ENCODE results near the gene CABP4.

The CABP4 gene

DNA sequence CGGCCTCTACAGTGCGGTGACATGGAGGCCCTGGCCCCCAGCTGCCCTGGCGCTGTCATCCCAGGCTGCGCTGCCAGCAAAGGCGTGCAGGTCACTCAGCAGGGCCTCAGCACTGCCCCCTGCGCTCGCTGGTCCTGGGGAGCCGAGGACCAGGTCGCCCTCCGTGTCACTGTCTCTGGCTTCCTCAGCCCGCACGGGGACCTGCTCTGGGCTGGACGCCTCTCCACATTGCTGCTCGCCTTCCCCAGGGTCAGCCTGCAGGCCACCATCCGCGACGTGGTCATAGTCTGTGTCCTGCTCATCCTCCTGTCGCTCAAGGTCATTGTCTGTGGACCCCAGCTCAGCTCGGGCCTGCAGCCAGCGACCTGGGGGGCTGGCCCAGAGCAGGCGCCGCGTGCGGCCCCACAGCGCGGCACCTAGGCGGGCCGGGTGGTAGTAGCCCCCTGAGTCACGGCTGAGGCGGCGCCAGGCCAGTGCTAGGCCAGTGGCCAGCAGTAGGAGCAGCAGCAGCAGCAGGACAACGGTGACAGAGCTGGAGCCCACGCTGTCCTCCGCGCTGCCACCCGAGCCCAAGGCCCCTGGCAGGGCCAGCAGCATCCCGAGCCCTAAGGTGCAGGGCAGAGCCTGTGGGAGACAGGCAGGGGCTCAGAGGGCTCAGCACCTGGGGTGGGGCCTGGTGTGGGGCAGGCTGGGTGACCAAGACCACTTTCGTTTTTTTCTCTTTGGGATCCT is 19.3 kb upstream of the CABP4 start:
- no peak for DNase-seq (ENCODE audit: low read depth in 2 of 3, low spot score in 1 of 3)

DNA sequence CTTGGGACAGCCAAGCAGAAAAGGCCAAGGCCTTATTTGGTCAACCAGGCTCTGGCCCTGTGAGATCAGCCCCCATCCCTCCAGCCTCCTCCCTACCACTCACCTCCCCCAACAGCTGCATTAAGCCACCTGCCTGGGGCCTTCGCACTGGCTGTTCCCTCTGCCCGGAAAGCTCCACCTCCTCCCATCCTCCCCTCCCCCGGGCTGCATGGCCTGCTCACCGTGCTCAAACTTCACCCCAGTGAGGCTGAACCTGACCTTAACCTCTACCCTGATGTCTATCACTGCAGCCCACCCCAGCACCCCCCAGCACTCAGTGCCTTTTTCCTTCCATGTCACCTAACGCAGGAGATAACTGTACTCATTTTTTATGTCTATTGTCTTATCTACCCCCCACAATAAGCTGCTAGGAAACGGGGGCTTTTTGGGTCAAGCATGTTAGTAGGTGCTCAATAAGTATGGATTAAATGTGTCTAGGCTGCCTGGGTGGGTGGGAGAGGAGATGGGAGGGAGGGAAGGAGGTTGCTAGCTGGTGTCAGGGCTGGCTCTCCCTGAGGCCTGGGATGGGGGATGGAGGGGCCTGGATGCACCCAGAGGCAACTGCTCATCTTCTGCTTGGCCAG is 18.6 kb upstream of the CABP4 start:
- peak; percentile 73 to 80 (median 74) for DNase-seq (ENCODE audit: low read depth in 2 of 3, low spot score in 1 of 3)

DNA sequence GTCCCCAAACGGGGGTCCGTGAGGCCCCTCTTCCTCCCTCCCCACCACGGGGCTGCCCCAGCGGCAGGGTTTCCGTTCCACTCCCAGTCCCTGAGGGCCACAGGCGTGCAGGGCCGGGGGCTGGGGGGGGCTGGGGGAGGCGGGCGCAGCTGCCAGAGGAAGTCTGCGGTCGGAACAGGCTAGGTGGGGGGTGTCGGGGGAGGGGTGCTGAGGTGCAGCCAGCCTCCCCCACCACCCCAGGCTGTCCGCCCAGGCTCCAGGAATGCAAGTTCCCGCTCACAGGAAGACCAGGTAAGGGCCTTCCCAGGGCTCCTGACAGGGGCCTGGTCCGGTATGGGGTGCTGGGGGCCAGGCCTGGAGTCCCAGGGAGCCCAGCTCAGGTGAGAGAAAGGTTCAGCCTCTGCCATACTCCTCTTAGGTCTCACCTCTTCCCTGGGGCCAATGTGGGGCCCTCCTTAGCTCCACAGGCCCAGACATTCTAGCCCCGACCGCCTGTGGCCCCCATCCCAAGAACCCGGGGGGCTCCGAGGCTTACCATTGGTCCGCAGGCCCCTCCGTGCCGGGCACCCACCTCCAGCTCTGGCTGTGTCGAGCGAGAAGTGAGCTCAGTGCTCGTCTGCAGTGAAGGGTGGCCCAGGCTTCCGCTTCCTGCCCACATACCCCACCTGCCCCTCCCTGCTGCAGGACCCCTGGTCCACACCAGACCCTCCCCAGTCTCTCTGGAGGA is 17.9 kb upstream of the CABP4 start, which contains the start of gene PTPRCAP:
PTPRCAP (minus strand) TSS at position 601 of the 727 bp plus-strand sequence; CDS start at position 538, 63 bp downstream.
- DNase-seq (ENCODE audit: low read depth in 2 of 3, low spot score in 1 of 3), result no peak

DNA sequence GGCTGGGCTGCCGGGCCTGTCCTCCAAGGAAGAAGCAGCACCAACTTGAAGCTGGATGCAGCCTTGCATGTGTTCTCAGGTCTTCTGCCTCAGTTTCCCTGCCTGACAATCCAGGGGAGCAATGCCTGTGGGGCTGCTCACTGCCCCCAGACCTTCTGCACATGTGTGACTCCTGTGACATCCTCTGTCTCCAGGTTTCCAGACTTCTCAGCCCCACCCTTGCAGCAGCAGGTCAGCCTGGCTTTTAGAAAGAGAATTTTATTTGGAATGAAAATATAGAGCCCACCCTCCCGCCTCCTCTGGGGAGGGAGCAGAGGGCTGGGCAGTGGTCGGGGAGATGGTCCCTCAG is 17.4 kb upstream of the CABP4 start:
- DNase-seq (ENCODE audit: low read depth in 2 of 3, low spot score in 1 of 3), result no peak

DNA sequence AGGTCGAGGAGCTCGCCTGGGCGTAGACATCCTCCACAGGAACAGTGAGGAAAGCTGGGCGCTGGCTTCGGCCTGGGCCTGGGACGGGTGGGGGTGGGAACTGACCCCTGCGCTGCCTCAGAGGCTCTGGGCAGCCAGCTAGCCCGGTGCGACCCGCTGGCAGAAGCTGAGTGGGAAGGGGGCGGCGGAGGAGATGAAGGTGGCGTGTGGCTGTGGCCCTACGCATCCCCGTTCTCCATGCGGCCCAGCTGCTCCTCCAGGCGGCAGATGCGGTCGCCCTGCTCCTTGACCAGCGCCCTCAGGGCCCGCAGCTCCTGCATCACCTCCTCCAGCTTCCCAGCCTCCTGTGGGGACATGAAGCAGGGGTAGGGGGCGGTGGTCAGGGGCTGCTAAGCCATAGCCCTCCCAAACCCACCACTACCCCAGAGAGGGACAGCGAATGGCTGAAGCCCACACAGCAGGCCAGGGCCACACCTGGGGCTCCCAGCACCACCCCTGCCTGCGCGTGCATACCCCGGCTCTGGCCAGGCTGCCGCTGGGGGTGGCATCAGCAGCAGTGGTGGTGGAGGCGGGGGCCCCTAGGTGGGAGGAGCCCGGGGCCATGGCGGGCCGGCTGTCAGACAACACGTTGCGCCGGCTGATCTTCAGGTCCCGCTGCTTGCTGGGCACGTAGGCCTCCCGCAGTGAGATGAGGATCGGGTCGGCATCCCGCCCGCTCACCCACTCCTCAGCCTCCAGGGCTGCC is 16.8 kb upstream of the CABP4 start:
- peak; percentile 74 to 79 (median 79) for DNase-seq (ENCODE audit: low read depth in 2 of 3, low spot score in 1 of 3)

DNA sequence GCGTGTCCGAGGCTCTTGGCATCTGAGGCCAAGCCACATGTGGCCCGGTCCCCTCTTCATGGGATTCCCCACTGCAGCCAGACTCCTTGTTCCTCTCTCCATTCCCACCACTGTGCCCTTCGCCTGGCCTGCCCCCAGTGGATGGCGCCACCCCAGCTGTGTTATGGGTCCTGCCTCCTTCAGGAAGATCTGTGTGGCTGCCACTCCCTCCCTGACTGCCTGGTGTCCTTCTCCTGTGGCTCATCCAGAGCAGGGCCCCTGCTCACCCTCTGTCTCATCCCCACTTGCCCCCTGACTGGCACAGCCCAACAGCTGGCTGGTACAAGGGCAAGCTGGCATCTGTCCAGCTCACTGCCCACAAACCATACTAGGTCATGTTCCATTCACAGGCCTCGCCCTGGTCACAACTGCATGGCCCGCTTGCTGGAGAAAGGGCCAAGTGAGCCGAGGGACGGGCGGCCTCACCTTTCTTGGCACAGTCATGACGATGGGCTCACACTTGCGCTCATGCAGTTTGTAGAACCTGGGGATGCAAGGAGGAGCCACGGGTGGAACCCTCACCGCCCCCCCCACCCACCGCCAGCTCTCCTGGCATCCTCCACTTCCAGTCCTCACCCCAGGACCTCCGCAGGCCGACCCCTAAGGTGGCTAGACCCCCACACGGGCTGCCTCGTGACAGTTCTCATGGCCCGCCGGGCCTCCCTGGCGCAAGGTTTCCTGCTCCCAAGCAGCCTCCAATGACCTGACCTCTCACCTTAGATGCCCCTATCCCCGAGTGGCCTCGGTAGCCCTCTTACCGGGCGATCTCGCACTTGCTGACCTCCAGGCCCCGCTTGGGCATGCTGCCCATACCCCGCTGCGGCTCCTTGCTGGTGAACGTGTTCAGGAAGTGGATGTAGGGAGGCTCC is 15.6 kb upstream of the CABP4 start:
- no peak for DNase-seq (ENCODE audit: low read depth in 2 of 3, low spot score in 1 of 3)

DNA sequence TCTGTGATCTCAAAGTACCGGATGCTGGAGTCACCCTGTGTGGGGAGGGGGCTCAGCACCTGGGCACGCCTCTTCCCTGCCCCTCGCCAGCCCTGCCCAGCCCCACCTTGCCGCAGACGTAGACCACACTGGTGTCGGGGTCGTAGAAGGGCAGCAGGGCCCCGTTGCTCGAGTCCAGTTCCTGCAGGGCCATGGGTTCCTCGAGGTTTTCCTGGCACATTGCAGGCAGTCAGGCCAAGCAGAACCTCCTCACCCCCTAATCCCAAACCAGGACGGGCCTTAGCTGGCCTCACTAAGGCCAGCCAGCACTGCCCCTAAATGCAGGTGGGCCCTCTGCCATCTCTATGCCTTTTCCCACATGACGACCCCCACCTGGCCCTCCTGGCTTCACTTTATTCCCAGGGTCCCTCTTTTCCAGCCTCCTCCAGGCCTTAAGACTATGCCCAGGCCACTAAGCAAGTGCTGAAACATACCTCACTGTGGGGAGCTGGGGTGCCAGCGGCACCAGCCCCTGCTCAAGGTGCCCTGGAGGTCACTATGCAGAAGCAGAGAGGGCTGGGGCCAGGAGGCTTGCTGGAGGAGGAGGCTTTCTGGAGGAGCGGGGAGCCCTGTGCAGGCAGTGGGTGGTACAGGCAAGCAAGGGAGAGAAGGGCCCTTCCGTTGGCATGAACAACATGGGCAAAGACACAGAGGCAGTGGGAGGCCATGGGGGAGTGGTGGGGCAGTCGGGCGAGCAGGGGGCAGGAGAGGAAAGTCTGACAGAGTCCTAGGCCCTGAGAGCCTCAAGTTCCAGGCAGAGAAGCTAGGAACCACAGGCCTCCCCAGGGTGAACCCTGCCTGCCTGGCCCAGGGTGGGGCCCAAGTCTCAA is 14.7 kb upstream of the CABP4 start:
- DNase-seq (ENCODE audit: low read depth in 2 of 3, low spot score in 1 of 3), result no peak

DNA sequence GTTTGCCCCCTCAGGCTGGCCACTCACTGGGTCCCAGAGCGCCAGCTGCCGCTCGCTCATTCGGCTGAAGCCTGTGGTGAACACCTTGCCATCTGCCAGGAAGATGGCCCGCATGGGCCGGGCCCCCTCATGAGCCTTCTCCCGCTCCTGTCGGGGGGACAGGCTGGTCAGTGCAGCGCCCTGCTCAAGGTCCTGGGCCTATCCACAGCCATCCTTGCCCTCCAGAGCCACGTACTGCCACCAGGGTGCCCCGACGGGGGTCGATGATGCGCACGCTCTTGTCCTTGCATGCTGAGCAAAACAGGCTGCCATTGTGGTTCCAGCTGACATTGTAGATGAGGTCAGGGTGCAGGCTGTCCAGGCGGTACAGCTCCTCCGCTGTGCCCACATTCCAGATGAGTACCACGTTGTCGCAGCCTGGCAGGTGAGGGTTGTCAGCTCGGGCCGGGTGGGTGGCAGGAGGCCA is 14.0 kb upstream of the CABP4 start:
- no peak for DNase-seq (ENCODE audit: low read depth in 2 of 3, low spot score in 1 of 3)

DNA sequence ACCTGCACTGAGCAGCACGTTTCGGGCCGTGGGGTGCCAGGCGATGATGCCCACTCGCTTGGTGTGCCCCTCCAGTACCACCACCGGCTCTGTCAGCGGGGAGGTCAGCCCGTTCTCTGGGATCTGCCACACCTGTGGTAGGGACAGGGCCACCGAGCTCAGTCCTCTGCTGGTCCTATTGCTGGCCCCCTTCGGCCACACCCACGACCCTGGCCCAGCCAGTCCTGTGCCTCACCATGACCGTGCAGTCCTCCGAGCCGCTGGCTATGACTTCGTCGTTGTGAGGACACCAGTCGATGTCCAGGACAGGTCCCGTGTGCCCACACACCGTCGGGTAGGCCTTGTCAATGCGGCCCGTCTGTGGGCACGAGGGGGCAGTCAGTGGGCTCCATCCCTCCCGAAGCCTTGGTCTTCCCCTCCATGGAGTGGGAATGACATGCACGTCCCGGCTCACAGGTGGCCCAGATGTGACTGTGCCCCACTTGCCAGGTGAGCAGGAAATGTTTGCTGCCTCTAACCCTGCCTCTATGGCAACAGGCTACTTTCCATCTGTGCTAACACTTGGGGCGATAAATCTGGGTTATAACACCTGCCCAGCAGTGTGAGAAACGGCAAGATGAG is 13.3 kb upstream of the CABP4 start:
- no peak for DNase-seq (ENCODE audit: low read depth in 2 of 3, low spot score in 1 of 3)

DNA sequence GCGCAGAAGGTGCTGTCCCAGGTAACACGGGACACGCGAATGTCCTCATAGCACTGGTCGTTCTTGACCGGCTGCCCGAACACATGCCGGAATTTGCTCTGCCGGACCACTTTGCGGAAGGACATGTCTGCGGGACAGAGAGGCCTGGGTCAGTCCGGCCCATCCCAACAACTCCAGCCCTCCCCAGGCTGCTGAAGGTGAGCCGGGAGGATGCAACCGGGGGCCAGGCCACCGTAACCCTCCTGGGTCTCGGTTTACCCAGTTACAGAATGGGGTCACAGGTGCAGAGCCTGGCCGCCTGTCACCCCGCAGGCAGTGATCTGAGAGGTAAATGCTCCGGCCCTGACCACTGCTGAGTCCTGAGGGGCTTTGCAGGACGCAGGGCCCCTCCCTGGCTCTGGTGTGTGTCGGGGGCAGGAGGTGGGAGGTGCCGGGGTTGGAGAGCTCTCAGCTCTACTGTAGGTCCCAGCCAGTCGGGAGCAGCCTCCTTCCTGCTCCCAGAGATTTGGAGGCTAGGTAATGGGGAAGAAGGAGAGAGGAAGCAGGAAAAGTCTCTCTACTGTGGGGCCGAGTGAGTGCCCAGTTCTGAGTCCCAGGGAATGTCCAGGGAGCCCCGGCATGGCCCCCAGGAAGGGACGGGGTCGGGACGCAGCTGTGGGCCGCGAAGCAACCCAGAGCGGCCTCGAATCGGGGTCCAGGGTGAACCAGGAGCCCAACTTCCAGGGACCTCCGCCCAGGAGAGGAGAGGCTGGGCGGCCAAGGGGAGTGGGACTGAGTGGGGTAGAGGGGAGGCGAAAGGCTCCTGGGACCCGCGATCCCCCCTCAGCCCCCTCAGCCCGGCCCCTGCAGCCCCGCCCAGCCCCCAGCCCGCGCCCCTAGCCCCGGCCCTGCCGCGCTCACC is 12.4 kb upstream of the CABP4 start:
- DNase-seq (ENCODE audit: low read depth in 2 of 3, low spot score in 1 of 3), result no peak

DNA sequence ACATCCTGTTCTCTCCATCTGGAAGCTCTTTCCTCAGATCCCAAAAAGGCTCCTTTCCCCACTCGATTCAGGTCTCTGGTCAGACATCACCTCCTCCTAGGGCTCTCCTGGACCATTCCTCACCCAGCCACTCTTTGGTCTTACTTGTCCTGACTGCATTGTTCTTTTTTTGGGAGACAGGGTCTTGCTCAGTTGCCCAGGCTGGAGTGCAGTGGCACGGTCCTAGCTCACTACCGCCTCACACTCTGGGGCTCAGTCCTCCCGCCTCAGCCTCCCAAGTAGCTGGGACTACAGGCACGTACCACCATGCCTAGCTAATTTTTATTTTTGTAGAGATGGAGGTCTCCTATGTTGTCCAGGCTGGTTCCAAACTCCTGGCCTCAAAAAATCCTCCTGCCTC is 9.6 kb upstream of the CABP4 start:
- no peak for DNase-seq (ENCODE audit: low read depth in 2 of 3, low spot score in 1 of 3)

DNA sequence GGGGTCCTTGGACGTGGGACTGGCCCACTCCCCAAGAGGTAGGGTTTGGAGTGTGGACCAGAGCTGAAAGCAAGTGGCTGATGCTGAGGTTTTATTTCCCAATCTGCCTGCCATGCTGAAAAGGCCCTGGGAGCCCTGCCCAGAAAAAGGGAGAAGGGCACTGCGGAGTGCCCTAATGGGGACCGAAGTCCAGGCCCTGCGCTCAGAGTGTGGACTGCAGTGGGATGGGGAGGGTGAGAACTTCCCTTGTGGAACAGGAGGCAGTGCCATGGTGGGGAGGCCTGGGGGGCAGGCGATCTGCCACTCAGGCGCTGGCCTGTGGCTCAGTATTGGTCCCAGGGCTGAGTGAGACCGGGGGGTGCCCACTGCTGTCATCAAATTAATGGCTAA is 6.9 kb upstream of the CABP4 start:
- DNase-seq (ENCODE audit: low read depth in 2 of 3, low spot score in 1 of 3), result no peak

DNA sequence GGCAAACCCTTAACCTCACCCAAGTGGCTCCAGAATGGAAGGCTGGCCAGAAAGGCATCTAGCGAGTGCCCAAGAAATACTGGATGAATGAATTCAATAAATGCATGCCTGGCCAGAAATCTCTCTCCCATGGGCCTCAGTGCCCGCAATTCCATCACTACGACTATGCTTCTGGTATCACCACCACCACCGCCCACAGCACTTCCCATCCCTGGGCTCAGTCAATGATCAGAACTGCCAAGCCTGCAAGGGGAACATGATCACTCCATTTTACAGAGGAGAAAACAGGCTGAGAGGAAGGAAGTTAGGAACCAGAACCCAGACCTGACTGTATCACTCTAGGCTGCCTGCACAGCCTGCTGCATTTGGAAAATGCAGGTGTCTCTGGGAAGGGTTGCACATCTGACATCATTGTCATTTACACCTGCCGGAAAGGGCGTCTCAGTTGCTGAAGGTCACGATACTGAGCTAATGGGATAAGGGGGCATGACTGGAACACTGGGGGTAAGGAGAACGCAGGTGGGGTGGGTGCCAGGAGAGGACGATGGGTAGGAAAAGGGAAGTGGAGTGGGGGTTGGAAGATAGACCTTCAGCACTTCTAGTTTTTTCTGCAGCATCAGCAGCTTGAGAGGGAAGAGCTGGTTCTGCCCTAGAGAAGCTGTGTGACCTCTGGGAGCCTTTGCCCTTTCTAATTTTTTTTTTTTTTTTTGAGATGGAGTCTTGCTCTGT is 5.9 kb upstream of the CABP4 start:
- DNase-seq (ENCODE audit: low read depth in 2 of 3, low spot score in 1 of 3), result no peak

DNA sequence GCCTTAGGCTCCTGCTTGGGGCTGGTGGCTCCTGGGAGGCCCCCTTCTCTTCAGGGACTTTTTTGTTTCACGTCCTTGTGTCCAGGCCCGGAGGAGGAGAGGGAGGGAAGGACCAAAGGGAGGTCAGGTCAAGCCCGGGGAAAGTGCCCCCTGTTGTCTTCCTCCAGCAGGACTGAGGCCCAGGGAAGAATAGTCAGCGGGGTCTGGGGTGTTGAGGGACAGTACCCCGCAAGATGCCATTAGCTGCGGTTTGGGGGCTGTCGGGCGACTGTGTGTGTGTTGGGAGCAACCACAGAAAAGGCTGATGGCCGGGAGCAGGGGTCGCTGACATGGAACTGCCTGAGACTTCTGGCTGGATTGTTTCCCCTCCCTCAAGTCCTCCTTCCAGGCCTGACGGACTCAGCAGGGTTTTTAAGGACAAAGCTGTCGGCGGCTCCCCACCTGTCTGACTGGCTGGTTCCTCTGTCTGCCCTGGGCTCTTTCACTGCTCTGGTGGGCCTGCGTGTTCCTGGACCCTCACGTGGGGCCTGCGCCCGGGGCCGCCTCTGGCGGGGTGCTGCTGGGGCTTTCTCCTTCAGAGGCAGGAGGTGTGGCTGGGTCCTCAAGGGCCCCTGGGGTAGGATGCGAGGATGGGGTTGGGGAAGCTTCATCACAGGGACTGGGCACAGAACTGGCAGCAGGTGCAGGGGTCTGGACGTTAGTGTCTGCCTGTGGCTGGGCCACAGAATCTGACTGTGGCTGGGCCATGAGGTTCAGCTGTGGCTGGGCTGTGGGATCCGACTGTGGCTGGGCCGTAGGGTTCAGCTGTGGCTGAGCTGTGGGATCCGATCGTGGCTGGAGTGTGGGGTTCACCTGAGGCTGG is 4.1 kb upstream of the CABP4 start:
- no peak for DNase-seq (ENCODE audit: low read depth in 2 of 3, low spot score in 1 of 3)

DNA sequence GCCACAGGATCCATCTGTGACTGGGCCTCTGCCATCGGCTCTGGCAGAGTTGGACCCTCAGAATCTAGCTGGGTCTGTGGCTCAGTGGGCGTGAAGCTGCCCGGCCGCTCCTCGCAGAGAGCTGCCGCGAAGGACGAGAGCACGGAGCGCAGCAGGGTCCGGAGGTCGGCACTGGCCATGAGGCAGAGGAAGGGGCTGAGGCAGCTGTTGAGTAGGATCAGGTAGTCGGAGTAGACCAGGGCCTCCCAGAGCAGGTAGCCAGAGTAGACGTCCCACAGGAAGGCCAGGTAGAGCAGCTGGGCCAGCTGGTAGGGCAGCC is 3.5 kb upstream of the CABP4 start:
- DNase-seq (ENCODE audit: low read depth in 2 of 3, low spot score in 1 of 3), result no peak

DNA sequence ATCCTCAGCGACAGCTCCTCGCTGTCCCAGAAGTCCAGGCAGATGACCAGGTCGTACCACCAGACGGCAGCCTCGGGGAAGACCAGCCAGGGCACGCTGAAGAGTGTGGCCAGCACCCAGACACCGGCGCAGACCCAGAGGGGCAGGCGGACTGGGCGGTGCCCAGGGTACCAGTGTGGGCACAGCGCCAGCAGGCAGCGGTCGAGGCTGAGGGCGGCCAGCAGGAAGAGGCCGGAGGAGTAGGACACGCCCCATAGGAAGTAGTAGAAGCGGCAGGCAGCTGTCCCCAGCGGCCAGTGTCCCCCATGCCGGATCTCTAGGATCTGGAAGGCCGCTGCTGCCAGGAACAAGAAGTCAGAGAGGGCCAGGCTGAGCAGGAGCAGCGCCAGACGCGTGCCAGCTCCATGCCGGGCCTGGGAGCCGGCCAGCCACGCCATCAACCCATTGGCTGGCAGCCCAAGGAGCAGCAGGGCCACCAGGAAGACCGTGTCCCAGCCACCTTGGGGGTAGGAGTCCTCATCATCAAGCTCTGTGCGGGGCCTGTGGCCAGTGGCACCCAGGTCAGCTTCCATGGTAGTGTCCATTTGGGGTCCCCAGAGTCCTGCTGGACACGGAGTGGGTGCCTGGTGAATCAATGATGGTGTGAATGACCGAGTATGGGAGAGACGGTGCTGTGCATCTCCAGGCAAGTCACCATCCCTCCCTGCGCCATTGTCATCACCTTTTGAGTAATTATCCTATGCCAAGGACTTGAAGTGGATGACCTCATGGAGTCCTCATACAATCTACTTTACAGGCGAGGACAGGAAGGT is 2.8 kb upstream of the CABP4 start, which contains the start of gene GPR152:
GPR152 (minus strand) TSS at position 589 of the 812 bp plus-strand sequence; CDS start at position 584, 5 bp downstream.
- DNase-seq (ENCODE audit: low read depth in 2 of 3, low spot score in 1 of 3), result no peak
